BE2C (cell line): Measurements from ENCODE around the gene PLA2G2D.

Experiments
- DNase-seq: peaks from one replicate; pipeline ENCODE4 v3.0.0-alpha.2; 2020
- H3K27me3 ChIP-seq: fragments of 250-450 bp; sonication (Bioruptor Pico); 2 replicates; pipeline ENCODE4 v1.5.1; 2020; ENCODE audit warnings: mild to moderate bottlenecking
- H3K36me3 ChIP-seq: fragments of 250-450 bp; sonication (Bioruptor Pico); 2 replicates; pipeline ENCODE4 v1.5.1; 2020; ENCODE audit warnings: mild to moderate bottlenecking
- H3K4me1 ChIP-seq: fragments of 250-450 bp; sonication (Bioruptor Pico); 2 replicates; pipeline ENCODE4 v1.5.1; 2020
- H3K4me3 ChIP-seq: 2 replicates; pipeline ENCODE4 v1.5.1; 2011; ENCODE audit warnings: low read depth, low read length
- H3K9me3 ChIP-seq: fragments of 250-450 bp; sonication (Bioruptor Pico); 2 replicates; pipeline ENCODE4 v1.5.1; 2020
- CTCF ChIP-seq: IDR thresholded peaks from 2 replicates; pipeline ENCODE4 v1.5.1; 2012; ENCODE audit warnings: mild to moderate bottlenecking, low read depth, low read length

Gene PLA2G2D

GRCh38 chr1:20139776-20140612 is 20.7 kb upstream of the PLA2G2D start:
- Histone ChIP-seq H3K4me3 (no peak overlapping the region), H3K36me3 (no peaks in the 10 kb centered on the region), H3K4me1 (no peaks in the 10 kb centered on the region), H3K27me3 (no peaks in the 10 kb centered on the region), H3K9me3 (no peaks in the 10 kb centered on the region)
- no peak for DNase-seq
- no peak for TF ChIP-seq CTCF

GRCh38 chr1:20138961-20139550 is 19.7 kb upstream of the PLA2G2D start, which contains the start of gene PLA2G2F:
Gene PLA2G2F, plus strand, starts transcription at chr1:20139323. Its CDS starts 105 bp downstream, at chr1:20139428.
- H3K36me3 ChIP-seq = no peaks in the 10 kb centered on the region
- no peak within 1 kb of the TSS for H3K4me3 ChIP-seq
- no peak for DNase-seq
- H3K27me3 ChIP-seq = no peaks in the 10 kb centered on the region
- no peaks in the 10 kb centered on the region for H3K9me3 ChIP-seq
- no peaks in the 10 kb centered on the region for H3K4me1 ChIP-seq
- no peak for TF ChIP-seq CTCF

- no peak for TF ChIP-seq CTCF
- Histone ChIP-seq H3K36me3 (no peaks in the 10 kb centered on the region), H3K4me1 (no peaks in the 10 kb centered on the region), H3K4me3 (no peak overlapping the region), H3K9me3 (no peaks in the 10 kb centered on the region), H3K27me3 (no peaks in the 10 kb centered on the region)
- no peak for DNase-seq
Observed at GRCh38 chr1:20138346-20138745, 19.0 kb upstream of the PLA2G2D start.

GRCh38 chr1:20137604-20138003 is 18.3 kb upstream of the PLA2G2D start:
- H3K27me3 ChIP-seq = no peaks in the 10 kb centered on the region
- H3K4me1 ChIP-seq = no peaks in the 10 kb centered on the region
- DNase-seq = no peak
- H3K4me3 ChIP-seq = no peak overlapping the region
- H3K9me3 ChIP-seq = no peaks in the 10 kb centered on the region
- H3K36me3 ChIP-seq = no peaks in the 10 kb centered on the region
- no peak for TF ChIP-seq CTCF

GRCh38 chr1:20137055-20137454 is 17.7 kb upstream of the PLA2G2D start:
- no peak for DNase-seq
- no peaks in the 10 kb centered on the region for H3K9me3 ChIP-seq

More at GRCh38 chr1:20137055-20137454, 17.7 kb upstream of the PLA2G2D start:
- H3K36me3 ChIP-seq = no peaks in the 10 kb centered on the region
- H3K4me3 ChIP-seq = no peak overlapping the region
- TF ChIP-seq CTCF = no peak
- no peaks in the 10 kb centered on the region for H3K27me3 ChIP-seq
- no peaks in the 10 kb centered on the region for H3K4me1 ChIP-seq
